Anterior cingulate cortex (tissue), 58 donors: ENCODE measurements around the gene CNP.
A peak's percentile ranks its signal among the peaks of the same experiment; 100 is the strongest.
"Not testable (repeated sequence)": the region's sequence is repeated elsewhere in the genome, so short reads cannot be mapped to it uniquely, and the experiment has no call there.

ENCODE experiments used
- DNase-seq, 58 donors: peaks; one replicate each; lab custom pipeline; 2025; lab: John Stamatoyannopoulos, UW

Gene CNP

DNA sequence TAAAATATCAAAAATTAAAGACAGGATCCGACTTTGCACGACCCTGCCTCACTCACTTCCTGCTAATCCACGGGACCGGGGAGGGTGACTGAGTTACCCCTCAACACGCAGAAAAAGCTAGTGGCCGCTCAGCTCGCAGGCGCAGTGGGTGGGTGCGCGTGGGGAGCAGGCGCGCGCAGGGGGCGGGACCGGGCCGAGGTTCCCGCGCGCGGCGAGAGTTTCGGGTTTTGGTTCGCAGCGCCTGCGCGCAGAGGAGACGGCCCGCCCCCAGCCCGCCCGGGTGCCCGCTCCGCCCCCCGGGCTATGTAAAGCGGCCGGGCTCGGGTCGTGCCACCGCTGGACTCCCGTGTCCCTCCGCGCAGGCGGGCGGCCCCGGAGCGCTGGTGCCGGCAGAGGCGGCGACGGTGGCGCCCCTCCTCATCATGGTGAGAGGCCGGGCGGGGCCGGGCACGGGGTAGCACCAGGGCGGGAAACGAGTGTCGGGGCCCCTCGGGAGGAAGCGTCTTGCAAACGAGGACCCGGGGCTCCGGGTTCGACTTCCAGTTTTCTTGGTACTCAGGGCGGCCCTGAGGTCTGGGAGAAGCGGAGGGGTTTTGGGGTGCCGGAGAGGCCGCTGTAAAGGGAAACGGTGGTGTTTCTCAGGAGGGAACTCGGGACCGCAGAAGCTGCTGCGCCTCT is at the start of gene CNP:
CNP (plus strand) TSS at position 333 of the 678 bp plus-strand sequence; CDS start at position 423, 90 bp downstream.
- peak in 57 of 58 donors; percentile 25 to 94 (median 88) for DNase-seq

- peak in 6 of 58 donors; percentile 3 to 39 (median 18) for DNase-seq
Observed at GRCh38 chr17:41917192-41917591, 49.4 kb upstream of the CNP start.

GRCh38 chr17:41917679-41918313 is 48.8 kb upstream of the CNP start:
- peak in 17 of 58 donors; percentile 5 to 61 (median 36) for DNase-seq

GRCh38 chr17:41918314-41919164 is 48.1 kb upstream of the CNP start, which contains the start of gene ACLY:
Gene ACLY (minus strand): TSS chr17:41918951. CDS start chr17:41913873, 5,078 bp downstream.
- DNase-seq = peak; percentile 23 to 98 (median 96)

DNA sequence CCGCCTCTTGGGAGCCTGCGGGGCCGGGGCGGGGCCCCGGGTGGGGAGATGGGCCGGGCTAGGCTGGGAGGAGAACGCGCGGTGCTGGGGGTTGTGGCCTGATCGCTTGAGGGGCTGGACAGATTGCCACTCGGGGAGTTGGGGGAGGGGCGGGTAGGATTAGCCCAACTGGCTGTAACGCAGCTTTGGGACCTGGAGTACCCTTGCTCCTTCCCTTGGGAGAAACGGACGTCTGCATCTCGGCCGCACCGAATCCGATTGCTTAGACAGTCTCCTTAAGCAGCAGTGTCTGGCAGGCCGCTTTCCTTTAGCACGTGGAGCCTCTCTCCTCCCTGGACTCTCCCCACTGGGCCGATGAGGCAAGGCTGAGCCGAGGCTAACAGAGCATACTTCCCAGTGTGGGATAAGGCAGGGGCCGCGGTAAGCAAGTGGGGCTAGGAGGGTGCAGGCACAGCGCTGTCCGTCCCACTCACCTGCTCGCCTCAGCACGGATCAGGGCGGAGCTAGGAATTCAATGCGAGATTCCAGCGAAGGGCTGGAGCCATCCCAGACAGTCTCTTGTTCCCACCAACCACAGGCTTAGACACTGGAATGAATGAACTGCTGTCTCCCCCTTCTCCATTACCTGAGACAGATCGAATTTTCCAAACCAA is 47.3 kb upstream of the CNP start:
- peak in 21 of 58 donors; percentile 42 to 81 (median 71) for DNase-seq

- peak in 4 of 58 donors; percentile 15 to 28 (median 22) for DNase-seq
Observed at GRCh38 chr17:41919840-41920579, 46.6 kb upstream of the CNP start.

- DNase-seq = no peak
Observed at GRCh38 chr17:41920580-41920955, 46.0 kb upstream of the CNP start.

GRCh38 chr17:41925991-41926590 is 40.5 kb upstream of the CNP start:
- DNase-seq = no peak

GRCh38 chr17:41928693-41929251 is 37.8 kb upstream of the CNP start:
- no peak for DNase-seq

DNA sequence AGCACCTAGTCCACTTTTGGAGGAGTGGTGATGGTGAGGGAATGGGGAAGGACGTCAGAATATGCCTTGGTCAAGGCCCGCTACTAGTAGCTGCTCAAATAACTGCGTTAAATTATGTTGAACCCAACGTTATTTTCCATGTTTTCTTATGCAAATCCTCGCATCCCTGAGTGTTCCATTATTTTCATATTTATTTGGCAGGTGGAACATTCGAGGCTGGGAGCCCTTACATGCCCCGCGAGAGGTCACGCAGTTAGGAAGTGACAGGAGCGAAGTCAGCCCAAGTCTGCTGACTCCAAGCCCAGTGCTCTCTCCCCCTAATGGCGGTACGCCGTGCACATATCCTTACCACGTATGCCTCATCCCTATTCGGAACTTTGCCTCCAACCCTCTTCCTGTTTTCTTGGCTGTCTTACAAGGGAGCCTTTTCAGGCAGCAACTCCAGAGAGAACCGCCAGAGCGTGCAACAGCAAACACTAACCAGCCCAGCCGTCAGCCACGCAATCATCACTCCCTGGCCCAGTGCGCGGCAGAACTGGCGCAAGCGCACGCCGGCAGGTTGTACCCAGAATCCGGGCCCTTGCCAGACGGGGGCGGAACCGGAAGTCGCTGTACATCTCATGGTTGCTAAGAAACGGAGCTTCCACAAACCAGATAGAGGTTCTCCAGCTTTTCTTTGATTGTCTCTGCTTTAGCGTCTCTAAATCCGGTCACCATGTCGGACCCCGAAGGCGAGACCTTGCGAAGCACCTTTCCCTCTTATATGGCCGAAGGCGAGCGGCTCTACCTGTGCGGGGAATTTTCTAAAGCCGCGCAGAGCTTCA is 36.4 kb upstream of the CNP start, which contains the start of gene ODAD4:
ODAD4 (plus strand) TSS at position 609 of the 824 bp plus-strand sequence; CDS start at position 716, 107 bp downstream.
- peak; percentile 73 to 97 (median 92) for DNase-seq

- DNase-seq = peak in 1 of 58 donors; percentile 21
Observed at GRCh38 chr17:41930833-41931156, 35.8 kb upstream of the CNP start.

GRCh38 chr17:41931715-41932114 is 34.9 kb upstream of the CNP start:
- not testable (repeated sequence) for DNase-seq

DNA sequence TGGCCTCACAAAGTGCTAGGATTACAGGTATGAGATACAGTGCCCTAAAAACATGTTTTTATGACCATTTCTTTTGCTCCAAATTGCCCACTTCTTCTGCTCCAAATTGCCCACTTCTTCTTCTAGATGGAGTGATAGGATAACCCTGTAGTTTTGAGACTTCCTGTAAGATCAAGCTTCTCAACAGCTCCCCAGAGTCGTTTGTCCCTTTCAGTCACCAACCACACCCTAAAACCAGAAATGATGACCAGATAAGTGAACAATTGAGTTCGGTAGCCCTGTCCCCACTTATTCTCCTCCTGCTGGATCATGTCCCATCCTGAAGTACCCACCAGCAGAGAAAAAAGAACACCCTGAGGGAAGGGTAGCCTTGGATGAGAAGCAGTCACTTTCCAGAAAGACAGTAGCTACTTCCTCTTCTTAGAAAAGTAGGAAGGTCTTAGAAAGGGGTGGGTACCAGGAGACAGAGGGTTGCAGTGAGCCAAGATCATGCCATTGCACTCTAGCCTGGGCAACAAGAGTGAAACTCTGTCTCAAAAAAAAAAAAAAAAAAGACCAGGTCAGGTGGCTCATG is 33.7 kb upstream of the CNP start:
- no peak for DNase-seq

- DNase-seq = no peak
Observed at GRCh38 chr17:41935641-41936040, 31.0 kb upstream of the CNP start.

DNA sequence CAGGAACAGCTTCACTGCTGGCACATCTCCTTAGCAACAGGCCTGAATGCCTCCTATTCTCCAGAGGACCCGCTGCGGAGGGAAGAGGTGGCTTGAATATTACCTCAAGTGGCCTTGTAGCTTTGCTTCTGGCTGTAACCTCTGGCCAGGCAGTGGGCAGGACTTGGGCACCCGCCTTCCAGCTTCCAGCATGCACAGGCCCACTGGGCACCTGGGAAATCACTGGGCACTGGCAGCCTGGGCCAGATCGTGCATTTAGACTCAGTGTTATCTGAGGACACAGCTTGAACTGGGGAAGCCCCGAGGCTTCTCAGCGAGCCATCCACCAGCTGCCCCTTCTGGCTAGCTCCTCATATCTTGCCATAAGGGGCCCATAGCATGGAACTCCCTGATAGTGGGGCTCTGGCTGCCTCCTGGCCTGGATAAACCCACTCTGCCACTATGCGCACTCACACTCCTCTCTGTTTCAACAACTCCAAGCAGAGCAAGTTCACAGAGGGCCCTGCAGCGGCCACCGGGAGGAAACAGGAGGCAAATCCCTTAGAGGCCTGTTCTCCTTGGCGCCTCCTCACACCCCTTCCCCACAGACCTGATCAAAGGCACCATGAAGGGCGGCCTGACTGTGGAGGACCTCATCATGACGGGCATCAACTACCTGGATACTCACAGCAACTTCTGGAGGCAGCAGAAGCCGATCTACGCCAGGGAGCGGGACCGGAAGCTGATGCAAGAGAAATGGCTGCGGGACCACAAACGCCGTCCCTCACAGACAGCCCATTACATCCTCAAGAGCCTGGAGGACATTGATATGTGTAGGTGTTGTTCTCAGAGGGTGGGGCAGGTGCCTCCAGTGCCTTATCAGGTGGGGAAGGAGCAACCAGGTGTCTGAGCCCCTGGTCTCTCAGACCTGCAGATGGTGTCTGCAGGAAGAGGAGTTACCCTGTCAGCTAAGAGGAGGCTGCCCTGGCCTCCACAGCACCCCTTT is 28.3 kb upstream of the CNP start:
- DNase-seq = peak in 2 of 58 donors; percentile 5

DNA sequence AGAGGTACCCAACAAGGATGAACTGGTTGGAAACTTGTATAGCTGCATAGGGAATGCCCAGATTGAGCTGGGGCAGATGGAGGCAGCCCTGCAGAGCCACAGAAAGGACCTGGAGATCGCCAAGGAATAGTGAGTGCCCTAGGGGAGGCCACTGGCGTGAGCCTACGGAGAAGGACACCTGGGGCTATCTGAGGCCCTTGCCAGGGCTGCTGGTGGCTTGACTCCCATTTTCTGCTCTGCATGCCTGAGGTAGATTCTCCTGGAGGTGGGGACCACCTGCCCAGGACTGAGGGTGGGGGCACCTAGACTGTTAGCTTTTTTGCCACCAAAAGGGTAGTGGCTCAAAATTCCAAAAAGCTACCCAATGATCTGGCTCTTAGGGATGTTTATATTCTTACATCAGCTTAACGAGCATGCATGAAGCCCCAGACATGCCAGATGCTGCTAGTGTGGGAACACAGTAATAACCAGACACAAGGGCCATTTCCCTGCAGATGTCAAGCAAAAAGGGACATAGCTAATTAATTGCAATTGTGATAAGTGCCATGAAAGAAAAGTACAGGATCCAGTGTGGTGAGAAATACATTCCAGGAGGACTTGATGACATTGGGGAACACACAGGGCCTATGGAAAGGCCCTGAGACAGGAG is 27.4 kb upstream of the CNP start:
- DNase-seq = no peak
